Neural progenitor cell (in vitro differentiated cells): ENCODE measurements around the gene IL1RAP. TPM values are rescaled to one million over a fixed set of nuclear protein-coding genes. Genes with fewer than 3 reads are reported as not detected.

Experiments
- DNase-seq: peaks from one replicate; pipeline ENCODE4 v3.0.0-alpha.2; 2016; ENCODE audit warnings: low spot score
- H2AFZ ChIP-seq: fragments of 200-600 bp; sonication (generic); replicated peaks from 2 replicates; pipeline ENCODE4 v1.6.1; 2016; ENCODE audit warnings: antibody characterized with exemption
- H3F3A ChIP-seq: fragments of 200-600 bp; sonication (generic); 2 replicates; pipeline ENCODE4 v1.6.1; 2016; ENCODE audit warnings: antibody characterized with exemption, low read depth
- H3K27ac ChIP-seq: fragments of 200-600 bp; sonication (generic); 2 replicates; pipeline ENCODE4 v1.5.1; 2016; ENCODE audit warnings: mild to moderate bottlenecking
- H3K27me3 ChIP-seq: fragments of 200-600 bp; sonication (generic); 2 replicates; pipeline ENCODE4 v1.6.1; 2016; ENCODE audit warnings: mild to moderate bottlenecking, moderate library complexity
- H3K36me3 ChIP-seq: fragments of 200-600 bp; sonication (generic); 2 replicates; pipeline ENCODE4 v1.5.1; 2016
- H3K4me1 ChIP-seq: fragments of 200-600 bp; sonication (generic); 2 replicates; pipeline ENCODE4 v1.6.1; 2016; ENCODE audit warnings: mixed run types
- H3K4me2 ChIP-seq: fragments of 200-600 bp; sonication (generic); 2 replicates; pipeline ENCODE4 v1.6.1; 2016
- H3K4me3 ChIP-seq: fragments of 200-600 bp; sonication (generic); 2 replicates; pipeline ENCODE4 v1.5.1; 2016
- H3K79me2 ChIP-seq: fragments of 200-600 bp; sonication (generic); 2 replicates; pipeline ENCODE4 v1.6.1; 2016; ENCODE audit warnings: low read depth
- H3K9ac ChIP-seq: fragments of 200-600 bp; sonication (generic); 2 replicates; pipeline ENCODE4 v1.6.1; 2016
- H3K9me3 ChIP-seq: fragments of 200-600 bp; sonication (generic); 2 replicates; pipeline ENCODE4 v1.5.1; 2016; ENCODE audit warnings: low read depth
- H4K20me1 ChIP-seq: fragments of 200-600 bp; sonication (generic); 2 replicates; pipeline ENCODE4 v1.6.1; 2016; ENCODE audit warnings: low read depth
- H3K27ac Mint-ChIP-seq: 3 replicates; pipeline ENCODE4 v1.8.0; 2021; ENCODE audit warnings: mixed read lengths
- H3K27me3 Mint-ChIP-seq: 2 replicates; pipeline ENCODE4 v1.8.0; 2022; ENCODE audit warnings: low read depth, mild to moderate bottlenecking, inconsistent platforms, moderate library complexity, mixed read lengths; ENCODE audit not compliant: insufficient read depth
- H3K36me3 Mint-ChIP-seq: 3 replicates; pipeline ENCODE4 v1.8.0; 2021; ENCODE audit warnings: mixed read lengths
- H3K4me1 Mint-ChIP-seq: 3 replicates; pipeline ENCODE4 v1.8.0; 2021; ENCODE audit warnings: mixed read lengths
- H3K4me3 Mint-ChIP-seq: 3 replicates; pipeline ENCODE4 v1.8.0; 2021; ENCODE audit warnings: mild to moderate bottlenecking, moderate library complexity, mixed read lengths
- H3K9me3 Mint-ChIP-seq: 3 replicates; pipeline ENCODE4 v1.8.0; 2020; ENCODE audit warnings: mixed read lengths
- EZH2 ChIP-seq: fragments of 200-600 bp; sonication (generic); IDR thresholded peaks from 2 replicates; pipeline ENCODE4 v1.6.1; 2017; ENCODE audit warnings: antibody characterized with exemption, mild to moderate bottlenecking, moderate library complexity
- EZH2phosphoT487 ChIP-seq: fragments of 200-600 bp; sonication (generic); IDR thresholded peaks from 2 replicates; pipeline ENCODE4 v1.6.1; 2017; ENCODE audit warnings: antibody characterized with exemption
- total RNA-seq: library from RNA; depleted of rRNA; stranded (reverse); fragments of >200 nt; gene quantifications from 2 replicates; pipeline ENCODE4 v1.2.3, GENCODE V29; 2015; ENCODE audit warnings: low replicate concordance
- TF ChIP-seq, protein P1 (sequence below): fragments of 200-600 bp; sonication (generic); IDR thresholded peaks from 2 replicates; pipeline ENCODE4 v1.5.1; 2017; ENCODE audit warnings: antibody characterized with exemption, mild to moderate bottlenecking

IL1RAP gene
- total RNA-seq, 1 donor from 2014 or later: 11.3 TPM

DNA sequence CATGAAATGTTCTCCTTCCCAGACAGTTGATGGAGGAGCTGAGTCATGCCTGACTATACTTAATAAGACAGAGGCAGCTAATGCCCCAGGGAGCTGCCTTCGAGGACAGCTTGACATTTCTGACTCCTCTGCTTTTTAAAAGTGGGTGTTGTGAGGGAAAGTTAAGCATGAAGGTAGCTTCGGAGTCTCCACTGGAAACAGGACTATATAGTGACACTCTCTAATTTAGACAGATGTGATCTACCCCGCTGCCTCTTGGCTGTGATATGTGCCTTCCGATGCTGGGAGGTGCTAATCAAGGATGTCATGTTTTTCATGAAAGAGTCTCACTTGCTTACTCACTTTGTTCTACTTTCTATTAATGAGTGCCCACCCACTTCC, 72.7 kb downstream of the IL1RAP start:
- DNase-seq: no peak
- Histone ChIP-seq H2AFZ (no peak overlapping the region), H3K36me3 (no peaks in the 10 kb centered on the region), H3F3A (no peaks in the 10 kb centered on the region), H4K20me1 (no peaks in the 10 kb centered on the region), H3K9me3 (no peaks in the 10 kb centered on the region), H3K27me3 (no peaks in the 10 kb centered on the region), H3K4me2 (no peak overlapping the region), H3K4me1 (no peaks in the 10 kb centered on the region), H3K79me2 (no peaks in the 10 kb centered on the region), H3K27ac (no peak overlapping the region), H3K9ac (no peak overlapping the region), H3K4me3 (no peak overlapping the region)
- Mint-ChIP-seq H3K9me3 (no peaks in the 10 kb centered on the region), H3K36me3 (no peaks in the 10 kb centered on the region), H3K4me1 (peaks cover 20% of the 10 kb centered on the region), H3K4me3 (no peak overlapping the region), H3K27me3 (peaks cover 10% of the 10 kb centered on the region), H3K27ac (no peak overlapping the region)
- TF ChIP-seq EZH2 (no peak), EZH2phosphoT487 (no peak)
- TF ChIP-seq, protein P1, sequence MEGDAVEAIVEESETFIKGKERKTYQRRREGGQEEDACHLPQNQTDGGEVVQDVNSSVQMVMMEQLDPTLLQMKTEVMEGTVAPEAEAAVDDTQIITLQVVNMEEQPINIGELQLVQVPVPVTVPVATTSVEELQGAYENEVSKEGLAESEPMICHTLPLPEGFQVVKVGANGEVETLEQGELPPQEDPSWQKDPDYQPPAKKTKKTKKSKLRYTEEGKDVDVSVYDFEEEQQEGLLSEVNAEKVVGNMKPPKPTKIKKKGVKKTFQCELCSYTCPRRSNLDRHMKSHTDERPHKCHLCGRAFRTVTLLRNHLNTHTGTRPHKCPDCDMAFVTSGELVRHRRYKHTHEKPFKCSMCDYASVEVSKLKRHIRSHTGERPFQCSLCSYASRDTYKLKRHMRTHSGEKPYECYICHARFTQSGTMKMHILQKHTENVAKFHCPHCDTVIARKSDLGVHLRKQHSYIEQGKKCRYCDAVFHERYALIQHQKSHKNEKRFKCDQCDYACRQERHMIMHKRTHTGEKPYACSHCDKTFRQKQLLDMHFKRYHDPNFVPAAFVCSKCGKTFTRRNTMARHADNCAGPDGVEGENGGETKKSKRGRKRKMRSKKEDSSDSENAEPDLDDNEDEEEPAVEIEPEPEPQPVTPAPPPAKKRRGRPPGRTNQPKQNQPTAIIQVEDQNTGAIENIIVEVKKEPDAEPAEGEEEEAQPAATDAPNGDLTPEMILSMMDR: no peak

DNA sequence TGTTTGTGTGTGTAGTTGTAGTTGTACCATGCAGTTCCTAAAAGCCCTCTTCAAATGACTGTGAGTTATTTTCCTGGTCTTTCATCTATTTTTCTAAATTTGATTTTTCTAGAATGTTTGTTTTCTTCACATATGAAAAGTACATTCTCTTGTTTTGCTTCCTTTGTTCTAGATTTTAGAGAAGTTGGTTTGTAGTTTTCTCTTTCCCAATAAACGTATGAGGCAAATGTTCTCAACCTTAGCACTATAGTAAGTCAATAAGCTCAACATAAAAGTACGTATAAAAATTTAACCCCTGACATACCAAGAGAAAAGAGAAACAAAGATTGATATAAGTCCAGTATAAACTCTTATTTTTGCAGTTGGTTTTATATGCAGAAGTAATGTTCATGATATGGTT, 74.7 kb downstream of the IL1RAP start:
- H3K4me3 Mint-ChIP-seq: no peak overlapping the region
- Histone ChIP-seq H3K27ac (no peak overlapping the region), H3K36me3 (no peaks in the 10 kb centered on the region), H3K4me3 (no peak overlapping the region), H3K4me1 (no peaks in the 10 kb centered on the region), H3K4me2 (no peak overlapping the region), H4K20me1 (no peaks in the 10 kb centered on the region), H3K27me3 (no peaks in the 10 kb centered on the region), H3K79me2 (no peaks in the 10 kb centered on the region), H2AFZ (no peak overlapping the region), H3K9ac (no peak overlapping the region), H3K9me3 (no peaks in the 10 kb centered on the region), H3F3A (no peaks in the 10 kb centered on the region)
- H3K36me3 Mint-ChIP-seq: no peaks in the 10 kb centered on the region
- peaks cover 20% of the 10 kb centered on the region for H3K4me1 Mint-ChIP-seq
- no peak overlapping the region for H3K27ac Mint-ChIP-seq
- H3K9me3 Mint-ChIP-seq: no peaks in the 10 kb centered on the region
- DNase-seq: no peak
- TF ChIP-seq EZH2 (no peak), EZH2phosphoT487 (no peak)
- H3K27me3 Mint-ChIP-seq: peaks cover 10% of the 10 kb centered on the region

DNA sequence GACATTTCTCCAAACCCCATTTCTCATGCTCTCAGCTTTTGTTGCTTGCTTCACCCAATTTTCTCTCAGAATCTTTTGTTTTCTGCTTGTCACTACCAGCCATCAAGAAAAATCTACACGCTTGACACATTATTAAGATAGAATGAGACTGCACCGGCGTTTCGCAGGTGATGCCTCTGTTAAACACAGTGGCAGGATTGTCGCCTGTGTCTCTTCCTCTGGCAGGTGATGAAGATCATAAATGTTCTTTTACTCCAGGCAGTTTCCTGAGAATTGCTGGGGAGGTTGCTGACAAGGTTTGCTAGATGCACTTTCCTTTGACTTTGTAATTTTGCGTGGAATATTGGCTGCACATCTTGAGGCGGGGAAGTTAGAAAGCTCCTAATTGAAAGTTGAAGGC, 75.4 kb downstream of the IL1RAP start:
- no peak overlapping the region for H3K4me3 ChIP-seq
- no peaks in the 10 kb centered on the region for H3K4me1 ChIP-seq
- no peak for DNase-seq
- no peak overlapping the region for H3K27ac ChIP-seq
- no peak overlapping the region for H3K27ac Mint-ChIP-seq
- no peaks in the 10 kb centered on the region for H3K36me3 Mint-ChIP-seq
- H3K27me3 Mint-ChIP-seq: peaks cover 10% of the 10 kb centered on the region
- H3K36me3 ChIP-seq: no peaks in the 10 kb centered on the region
- no peak overlapping the region for H3K4me3 Mint-ChIP-seq
- H2AFZ ChIP-seq: no peak overlapping the region
- TF ChIP-seq EZH2: no peak
- TF ChIP-seq, protein P1: no peak
- TF ChIP-seq EZH2phosphoT487: no peak
- no peaks in the 10 kb centered on the region for H3K9me3 Mint-ChIP-seq
- no peaks in the 10 kb centered on the region for H3K9me3 ChIP-seq
- H4K20me1 ChIP-seq: no peaks in the 10 kb centered on the region
- no peaks in the 10 kb centered on the region for H3K27me3 ChIP-seq
- no peaks in the 10 kb centered on the region for H3K79me2 ChIP-seq
- peaks cover 20% of the 10 kb centered on the region for H3K4me1 Mint-ChIP-seq
- no peak overlapping the region for H3K4me2 ChIP-seq
- no peaks in the 10 kb centered on the region for H3F3A ChIP-seq
- H3K9ac ChIP-seq: no peak overlapping the region

DNA sequence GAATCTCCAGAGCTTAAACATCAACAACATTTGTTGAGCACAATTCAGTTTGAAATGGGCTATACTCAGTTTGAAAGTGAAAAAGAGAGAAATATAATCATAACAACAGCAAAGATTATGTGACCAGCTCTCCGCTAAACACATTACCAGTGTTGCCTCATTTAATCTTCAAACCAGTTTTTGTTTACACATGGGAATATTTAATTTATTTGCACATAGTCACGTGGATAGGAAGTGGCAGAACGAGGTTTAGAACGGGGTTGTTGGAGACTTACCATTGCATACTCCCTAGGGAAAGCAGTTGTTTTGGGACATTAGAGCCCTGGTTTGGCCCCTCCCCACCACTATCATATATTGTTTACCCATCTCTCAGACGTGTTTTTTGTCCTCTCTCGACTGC, 77.2 kb downstream of the IL1RAP start:
- H3K4me3 Mint-ChIP-seq: no peak overlapping the region
- H3K9me3 ChIP-seq: no peaks in the 10 kb centered on the region
- no peak overlapping the region for H3K4me3 ChIP-seq
- peaks cover 15% of the 10 kb centered on the region for H3K4me1 Mint-ChIP-seq
- no peak overlapping the region for H3K9ac ChIP-seq
- H3K79me2 ChIP-seq: no peaks in the 10 kb centered on the region
- H3K9me3 Mint-ChIP-seq: no peaks in the 10 kb centered on the region
- peaks cover 4% of the 10 kb centered on the region for H3K27me3 Mint-ChIP-seq
- TF ChIP-seq EZH2 (no peak), EZH2phosphoT487 (no peak)
- TF ChIP-seq, protein P1: no peak
- no peak overlapping the region for H3K27ac ChIP-seq
- H3K4me2 ChIP-seq: no peak overlapping the region
- H3K36me3 ChIP-seq: no peaks in the 10 kb centered on the region
- H3K27ac Mint-ChIP-seq: no peak overlapping the region
- H3F3A ChIP-seq: no peaks in the 10 kb centered on the region
- no peaks in the 10 kb centered on the region for H3K27me3 ChIP-seq
- H3K36me3 Mint-ChIP-seq: no peaks in the 10 kb centered on the region
- no peaks in the 10 kb centered on the region for H4K20me1 ChIP-seq
- no peak overlapping the region for H2AFZ ChIP-seq
- H3K4me1 ChIP-seq: peaks cover 1% of the 10 kb centered on the region
- DNase-seq: no peak
